MG63 (cell line): ENCODE data around the gene HSF4. TPM values are rescaled to one million over a fixed set of nuclear protein-coding genes. Genes with fewer than 3 reads are reported as not detected.
A peak's percentile ranks its signal among the peaks of the same experiment; 100 is the strongest.

Experiments
- DNase-seq: peaks from one replicate; pipeline ENCODE4 v3.0.0-alpha.2; 2020
- H3K27me3 ChIP-seq: fragments of 250-450 bp; sonication (Bioruptor Pico); 2 replicates; pipeline ENCODE4 v1.5.1; 2020; ENCODE audit warnings: mild to moderate bottlenecking, moderate library complexity
- H3K36me3 ChIP-seq: fragments of 250-450 bp; sonication (Bioruptor Pico); 2 replicates; pipeline ENCODE4 v1.5.1; 2020; ENCODE audit warnings: mild to moderate bottlenecking, moderate library complexity
- H3K4me3 ChIP-seq: fragments of 250-450 bp; sonication (Bioruptor Pico); 2 replicates; pipeline ENCODE4 v1.5.1; 2020; ENCODE audit warnings: mild to moderate bottlenecking, moderate library complexity
- H3K9me3 ChIP-seq: fragments of 250-450 bp; sonication (Bioruptor Pico); 2 replicates; pipeline ENCODE4 v1.5.1; 2020; ENCODE audit warnings: mild to moderate bottlenecking, moderate library complexity
- total RNA-seq: library from RNA; depleted of rRNA; stranded (reverse); fragments of >200 nt; shearing (Covaris generic); gene quantifications from 2 replicates; pipeline ENCODE4 v1.2.3, GENCODE V29; 2014; ENCODE audit warnings: low replicate concordance

Gene HSF4
- total RNA-seq, 1 experiment from 2014 or later = not detected

DNA sequence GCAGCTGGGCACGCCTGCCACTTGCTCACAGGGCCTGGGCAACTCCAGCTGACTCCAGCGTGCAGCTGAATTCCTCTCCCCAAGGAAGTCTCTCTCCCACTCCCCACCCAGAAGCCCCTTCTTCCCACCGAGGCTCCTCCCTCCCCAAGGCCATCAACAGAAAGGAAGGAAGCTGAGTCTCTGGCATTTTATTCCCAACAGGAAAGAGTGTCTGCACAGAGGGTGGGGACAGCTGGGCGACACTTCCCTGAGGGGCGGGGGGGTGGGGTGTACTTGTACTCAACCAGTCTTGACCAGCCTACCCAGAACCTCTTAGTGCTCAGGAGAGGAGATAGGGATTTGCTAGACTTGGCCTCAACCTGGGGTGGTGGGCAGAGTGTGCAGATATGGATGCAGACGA is 25.5 kb downstream of the HSF4 start, which contains the start of gene EXOC3L1:
TSS of gene EXOC3L1 (minus strand) at position 96 of the 400 bp plus-strand sequence. CDS start 460 bp downstream, outside the sequence.
- Histone ChIP-seq H3K9me3 (no peaks in the 10 kb centered on the region), H3K36me3 (peaks cover 10% of the 10 kb centered on the region), H3K27me3 (no peaks in the 10 kb centered on the region), H3K4me3 (no peak within 1 kb of the TSS)
- DNase-seq = no peak

DNA sequence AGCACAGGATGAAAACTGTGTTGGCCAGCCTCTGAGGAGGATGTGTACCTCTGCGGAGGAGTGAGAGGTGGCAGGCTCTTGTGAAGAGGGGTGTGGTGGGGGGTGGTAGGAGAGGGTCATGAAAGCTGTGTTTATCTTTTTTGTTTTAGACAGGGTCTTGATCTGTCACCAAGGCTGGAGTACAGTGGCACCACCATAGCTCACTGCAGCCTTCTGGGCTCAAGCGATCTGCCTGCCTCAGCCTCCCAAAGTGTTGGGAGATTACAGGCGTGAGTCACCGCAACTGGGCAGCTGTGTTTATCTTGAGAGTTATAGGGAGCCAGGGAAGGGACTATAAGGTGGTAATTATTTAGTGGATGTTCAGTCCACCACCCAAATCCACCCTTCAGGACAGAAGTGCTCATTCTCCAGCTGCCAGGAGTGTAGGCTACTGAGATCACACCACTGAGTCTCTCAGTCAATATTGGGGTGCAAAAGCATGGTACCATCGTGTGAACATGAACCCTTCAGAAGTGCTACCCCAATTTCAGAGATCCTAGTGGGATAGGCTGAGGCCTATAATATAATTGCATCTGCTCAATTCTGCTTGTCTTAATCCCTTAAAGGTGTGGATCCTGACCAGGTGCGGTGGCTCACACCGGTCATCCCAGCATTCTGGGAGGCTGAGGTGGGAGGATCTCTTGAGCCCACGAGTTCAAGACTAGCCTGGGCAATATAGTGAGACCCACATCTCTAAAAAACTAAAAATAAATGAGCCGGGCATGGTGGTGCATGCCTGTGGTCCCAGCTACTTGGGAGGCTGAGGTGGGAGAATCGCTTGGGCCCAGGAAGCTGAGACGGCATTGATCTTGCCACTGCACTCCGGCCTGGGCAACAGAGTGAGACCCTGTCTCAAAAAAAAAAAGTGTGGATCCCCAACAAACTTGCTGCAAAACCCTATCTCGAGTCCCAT is 26.2 kb downstream of the HSF4 start:
- Histone ChIP-seq H3K4me3 (no peak overlapping the region), H3K36me3 (peaks cover 16% of the 10 kb centered on the region), H3K27me3 (no peaks in the 10 kb centered on the region), H3K9me3 (no peaks in the 10 kb centered on the region)
- peak; percentile 48 for DNase-seq

DNA sequence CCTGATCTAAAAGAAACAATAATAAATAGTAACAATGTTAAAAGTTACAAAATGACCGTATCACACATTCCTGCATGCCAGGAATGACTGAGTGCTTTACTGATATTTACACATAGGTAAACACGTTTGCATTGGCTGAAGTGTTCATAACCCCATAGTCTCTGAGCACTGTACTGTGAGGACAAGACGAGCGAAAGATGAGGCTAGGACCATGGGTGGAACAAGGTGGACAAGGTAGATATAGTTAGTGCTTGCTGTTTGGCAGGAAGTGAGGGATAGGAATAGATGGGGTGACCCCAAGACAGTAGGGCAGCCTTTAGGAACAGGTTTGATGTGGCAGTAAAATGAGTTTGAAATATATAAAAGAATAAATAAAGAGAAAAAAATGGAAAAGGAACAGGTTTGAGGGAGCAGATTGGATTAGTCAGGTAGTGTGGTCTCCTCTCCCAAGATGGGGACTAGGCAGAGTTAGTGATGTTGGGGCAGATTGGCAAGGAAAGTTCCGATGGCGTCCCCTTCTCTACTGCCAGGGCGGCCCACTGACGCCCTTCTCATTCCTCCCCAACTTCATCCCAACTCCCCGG is 27.0 kb downstream of the HSF4 start:
- Histone ChIP-seq H3K9me3 (no peaks in the 10 kb centered on the region), H3K36me3 (peaks cover 20% of the 10 kb centered on the region), H3K4me3 (peak overlapping the region; percentile 81), H3K27me3 (no peaks in the 10 kb centered on the region)
- no peak for DNase-seq

DNA sequence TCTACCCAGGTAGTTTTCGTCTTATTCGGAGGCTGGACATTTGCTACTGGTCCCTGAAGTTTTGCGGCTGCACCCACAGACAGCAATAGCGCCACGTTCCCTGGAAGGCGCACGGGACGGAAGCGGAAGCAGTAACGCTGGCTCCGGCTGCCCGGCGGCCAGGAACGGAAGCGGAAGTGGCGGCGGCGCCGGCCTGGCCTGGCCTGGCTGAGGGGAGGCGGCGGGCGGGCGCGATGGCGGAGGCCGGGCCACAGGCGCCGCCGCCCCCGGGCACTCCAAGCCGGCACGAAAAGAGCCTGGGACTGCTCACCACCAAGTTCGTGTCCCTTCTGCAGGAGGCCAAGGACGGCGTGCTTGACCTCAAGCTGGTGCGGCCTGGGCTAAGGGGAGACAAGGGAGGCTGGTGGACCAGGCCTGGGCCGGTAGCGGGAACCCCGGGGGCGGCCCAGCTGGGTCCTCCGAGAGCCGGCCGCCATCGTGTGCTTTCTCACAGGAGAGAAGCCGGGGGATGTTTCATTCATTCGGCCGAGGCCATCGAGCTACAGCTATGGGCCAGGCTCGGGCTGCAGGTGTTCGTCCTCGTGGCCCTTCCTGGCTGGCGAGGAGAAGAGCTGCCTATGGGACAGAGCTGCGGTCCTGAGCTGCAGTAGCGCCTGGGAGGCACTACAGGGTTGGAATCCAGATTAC is 27.6 kb downstream of the HSF4 start, which contains the start of gene E2F4:
TSS of gene E2F4 (plus strand) at position 161 of the 687 bp plus-strand sequence. CDS start at position 234, 73 bp downstream.
- H3K27me3 ChIP-seq = no peaks in the 10 kb centered on the region
- no peaks in the 10 kb centered on the region for H3K9me3 ChIP-seq
- H3K4me3 ChIP-seq = peak within 1 kb of the TSS; percentile 81
- DNase-seq = peak; percentile 86
- peaks cover 26% of the 10 kb centered on the region for H3K36me3 ChIP-seq

DNA sequence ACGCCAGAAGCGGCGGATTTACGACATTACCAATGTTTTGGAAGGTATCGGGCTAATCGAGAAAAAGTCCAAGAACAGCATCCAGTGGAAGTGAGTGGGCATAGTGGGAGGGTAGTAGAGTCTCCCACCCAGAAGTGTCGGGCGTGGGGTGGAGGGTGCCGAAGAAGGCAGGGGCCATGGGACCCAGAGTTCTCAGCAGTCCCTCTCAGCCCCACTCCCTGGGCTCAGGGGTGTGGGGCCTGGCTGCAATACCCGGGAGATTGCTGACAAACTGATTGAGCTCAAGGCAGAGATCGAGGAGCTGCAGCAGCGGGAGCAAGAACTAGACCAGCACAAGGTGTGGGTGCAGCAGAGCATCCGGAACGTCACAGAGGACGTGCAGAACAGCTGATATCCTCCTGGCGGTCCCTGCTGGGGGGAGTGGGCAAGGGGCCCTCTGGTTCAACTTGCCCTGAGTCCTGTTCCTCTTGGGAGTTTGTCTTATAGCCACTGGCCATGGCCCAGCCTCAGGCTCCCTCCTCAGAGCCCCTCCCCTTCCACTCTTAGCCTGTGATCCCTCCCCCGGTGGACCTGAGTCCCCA is 28.3 kb downstream of the HSF4 start:
- H3K27me3 ChIP-seq = no peaks in the 10 kb centered on the region
- no peak for DNase-seq
- H3K4me3 ChIP-seq = peak overlapping the region; percentile 81
- peaks cover 28% of the 10 kb centered on the region for H3K36me3 ChIP-seq
- H3K9me3 ChIP-seq = no peaks in the 10 kb centered on the region

DNA sequence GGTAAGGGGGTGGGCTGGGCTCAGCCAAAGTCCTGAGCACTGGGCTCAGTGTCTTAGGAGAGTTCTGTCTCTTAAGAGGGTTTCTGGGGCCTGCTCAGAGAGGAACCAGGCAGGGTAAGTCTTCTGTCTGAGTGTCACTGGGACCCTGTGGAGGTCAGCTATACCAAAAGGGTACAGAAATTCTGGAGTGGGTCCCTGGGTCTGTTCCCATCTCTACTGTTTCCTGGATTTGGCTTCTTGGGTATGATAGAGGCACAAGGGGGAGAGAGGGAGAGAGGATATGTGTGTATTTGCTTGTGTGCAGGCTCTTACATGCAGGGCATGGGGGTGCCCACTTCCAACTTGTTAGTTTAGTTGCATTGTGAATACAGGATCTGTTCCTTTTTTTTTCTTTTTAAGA is 29.0 kb downstream of the HSF4 start:
- Histone ChIP-seq H3K4me3 (peak overlapping the region; percentile 81), H3K9me3 (no peaks in the 10 kb centered on the region), H3K27me3 (no peaks in the 10 kb centered on the region), H3K36me3 (peaks cover 28% of the 10 kb centered on the region)
- no peak for DNase-seq

DNA sequence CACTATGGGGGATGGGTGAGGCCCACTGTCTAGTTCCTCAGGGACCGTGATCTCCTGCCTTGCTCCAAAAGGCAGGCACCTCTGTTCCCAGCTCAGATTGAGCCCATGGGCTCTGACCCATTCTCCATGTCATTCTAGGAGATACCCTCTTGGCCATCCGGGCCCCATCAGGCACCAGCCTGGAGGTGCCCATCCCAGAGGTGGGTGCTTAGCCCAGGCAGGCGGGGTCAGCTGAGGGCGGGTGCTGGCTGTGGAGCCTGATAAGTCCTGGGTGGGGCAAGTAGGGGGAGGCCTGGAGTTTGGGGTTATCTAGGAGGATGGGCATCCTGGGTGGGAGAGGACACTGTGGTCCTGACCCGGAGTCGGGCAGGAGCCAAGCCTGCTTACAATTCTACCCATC is 29.7 kb downstream of the HSF4 start:
- H3K27me3 ChIP-seq = no peaks in the 10 kb centered on the region
- peaks cover 28% of the 10 kb centered on the region for H3K36me3 ChIP-seq
- no peak overlapping the region for H3K4me3 ChIP-seq
- DNase-seq = no peak
- H3K9me3 ChIP-seq = no peaks in the 10 kb centered on the region

DNA sequence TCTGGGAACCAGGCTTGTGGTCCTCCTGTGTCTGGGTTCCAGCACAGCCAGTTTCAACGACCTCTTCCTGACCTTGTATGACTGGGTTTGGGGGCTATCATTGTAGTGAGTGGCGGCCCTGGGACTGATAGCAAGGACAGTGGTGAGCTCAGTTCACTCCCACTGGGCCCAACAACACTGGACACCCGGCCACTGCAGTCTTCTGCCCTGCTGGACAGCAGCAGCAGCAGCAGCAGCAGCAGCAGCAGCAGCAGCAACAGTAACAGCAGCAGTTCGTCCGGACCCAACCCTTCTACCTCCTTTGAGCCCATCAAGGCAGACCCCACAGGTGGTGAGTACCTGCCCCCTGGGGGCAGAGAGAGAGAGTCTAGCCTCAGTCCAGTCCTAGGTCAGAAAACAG is 31.1 kb downstream of the HSF4 start:
- Histone ChIP-seq H3K4me3 (no peak overlapping the region), H3K27me3 (no peaks in the 10 kb centered on the region), H3K9me3 (no peaks in the 10 kb centered on the region), H3K36me3 (peaks cover 28% of the 10 kb centered on the region)
- no peak for DNase-seq

DNA sequence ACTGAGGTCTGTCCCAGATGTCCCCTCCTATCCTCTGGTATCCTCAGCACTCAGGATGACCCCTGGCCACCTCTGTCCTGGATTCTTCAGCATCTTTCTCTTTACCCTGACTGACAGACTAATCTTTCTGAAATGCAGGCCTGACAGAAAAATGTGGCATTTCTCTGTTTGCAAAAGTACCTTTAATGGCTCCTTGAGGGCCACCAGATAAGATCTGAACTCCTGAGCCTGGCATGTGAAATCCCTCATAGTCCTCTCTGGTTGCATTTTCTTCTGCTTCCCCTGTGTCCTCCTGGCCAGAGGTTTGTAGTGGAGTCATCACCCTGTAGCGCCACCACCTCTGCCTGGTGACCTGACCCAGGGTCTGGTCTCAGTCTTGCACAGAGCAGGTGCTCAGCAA is 32.3 kb downstream of the HSF4 start:
- peaks cover 28% of the 10 kb centered on the region for H3K36me3 ChIP-seq
- no peaks in the 10 kb centered on the region for H3K27me3 ChIP-seq
- H3K9me3 ChIP-seq = no peaks in the 10 kb centered on the region
- DNase-seq = no peak
- no peak overlapping the region for H3K4me3 ChIP-seq

DNA sequence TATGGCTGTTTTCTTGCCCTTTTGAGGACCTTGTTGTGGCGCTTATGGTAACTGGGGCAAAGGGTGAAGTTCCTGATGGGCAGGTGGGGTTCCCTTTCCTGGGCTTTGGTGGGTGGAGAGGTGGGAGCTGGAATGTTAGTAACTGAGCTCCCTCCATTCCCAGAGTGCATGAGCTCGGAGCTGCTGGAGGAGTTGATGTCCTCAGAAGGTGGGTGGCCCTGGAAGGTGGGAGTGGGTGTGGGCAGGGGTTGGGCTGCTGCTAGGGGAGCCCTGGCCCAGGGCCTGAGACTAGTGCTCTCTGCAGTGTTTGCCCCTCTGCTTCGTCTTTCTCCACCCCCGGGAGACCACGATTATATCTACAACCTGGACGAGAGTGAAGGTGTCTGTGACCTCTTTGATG is 33.2 kb downstream of the HSF4 start:
- H3K36me3 ChIP-seq = peaks cover 28% of the 10 kb centered on the region
- no peak overlapping the region for H3K4me3 ChIP-seq
- DNase-seq = no peak
- H3K9me3 ChIP-seq = no peaks in the 10 kb centered on the region
- H3K27me3 ChIP-seq = no peaks in the 10 kb centered on the region

DNA sequence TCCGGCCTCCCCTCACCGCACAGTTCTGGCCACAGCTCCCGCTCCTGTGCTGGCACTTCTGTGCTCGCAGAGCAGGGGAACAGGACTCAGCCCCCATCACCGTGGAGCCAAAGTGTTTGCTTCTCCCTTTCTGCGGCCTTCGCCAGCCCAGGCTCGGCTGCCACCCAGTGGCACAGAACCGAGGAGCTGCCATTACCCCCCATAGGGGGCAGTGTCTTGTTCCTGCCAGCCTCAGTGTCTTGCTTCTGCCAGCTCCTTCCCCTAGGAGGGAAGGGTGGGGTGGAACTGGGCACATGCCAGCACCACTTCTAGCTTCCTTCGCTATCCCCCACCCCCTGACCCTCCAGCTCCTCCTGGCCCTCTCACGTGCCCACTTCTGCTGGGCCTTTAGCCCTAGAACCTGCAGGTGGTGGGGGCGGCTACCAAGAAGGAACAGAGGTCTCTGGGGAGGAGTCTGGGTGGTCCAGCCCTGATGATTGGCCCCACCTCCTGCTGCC is 33.7 kb downstream of the HSF4 start:
- no peaks in the 10 kb centered on the region for H3K27me3 ChIP-seq
- no peaks in the 10 kb centered on the region for H3K9me3 ChIP-seq
- no peak for DNase-seq
- H3K36me3 ChIP-seq = peaks cover 28% of the 10 kb centered on the region
- H3K4me3 ChIP-seq = no peak overlapping the region

DNA sequence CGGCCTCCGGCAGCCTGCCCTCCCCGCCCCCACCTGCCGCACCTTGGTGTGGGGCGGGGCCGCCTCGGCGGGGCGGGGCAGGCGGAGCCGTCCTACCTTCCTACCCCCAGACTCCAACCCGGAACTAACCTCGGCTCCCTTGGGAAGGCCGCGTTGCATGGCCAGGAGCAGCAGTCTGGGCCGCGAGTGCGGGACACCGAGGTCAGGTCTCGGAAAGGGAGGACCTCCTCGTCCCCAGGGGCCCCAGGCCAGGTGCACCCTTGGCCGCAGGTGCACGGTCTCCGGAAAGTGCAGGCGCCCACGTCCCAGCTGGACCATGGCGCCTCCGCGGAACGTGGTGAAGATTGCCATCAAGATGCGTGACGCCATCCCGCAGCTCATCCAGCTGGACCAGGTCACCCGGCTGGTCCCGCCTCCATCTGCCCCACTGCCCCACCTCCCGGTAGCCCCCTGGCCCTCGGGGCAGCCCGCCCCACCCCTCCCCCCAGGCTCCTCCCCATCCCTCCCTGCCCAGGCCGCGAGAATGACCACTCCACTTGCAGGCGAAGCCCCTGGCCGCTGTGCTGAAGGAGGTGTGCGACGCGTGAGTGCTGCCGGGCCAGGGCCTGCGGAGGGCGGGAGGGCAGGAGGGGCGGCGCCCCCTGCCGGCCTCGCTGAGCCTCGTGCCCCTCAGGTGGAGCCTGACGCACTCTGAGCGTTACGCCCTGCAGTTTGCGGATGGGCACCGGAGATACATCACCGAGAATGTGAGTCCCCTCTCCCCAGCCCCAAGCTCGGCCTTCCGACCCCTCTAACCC is 34.7 kb downstream of the HSF4 start, which contains the start of gene ELMO3:
TSS of gene ELMO3 (plus strand) at position 121 of the 797 bp plus-strand sequence. CDS start at position 317, 196 bp downstream.
- Histone ChIP-seq H3K27me3 (no peaks in the 10 kb centered on the region), H3K36me3 (peaks cover 25% of the 10 kb centered on the region), H3K9me3 (no peaks in the 10 kb centered on the region), H3K4me3 (no peak within 1 kb of the TSS)
- DNase-seq = no peak

DNA sequence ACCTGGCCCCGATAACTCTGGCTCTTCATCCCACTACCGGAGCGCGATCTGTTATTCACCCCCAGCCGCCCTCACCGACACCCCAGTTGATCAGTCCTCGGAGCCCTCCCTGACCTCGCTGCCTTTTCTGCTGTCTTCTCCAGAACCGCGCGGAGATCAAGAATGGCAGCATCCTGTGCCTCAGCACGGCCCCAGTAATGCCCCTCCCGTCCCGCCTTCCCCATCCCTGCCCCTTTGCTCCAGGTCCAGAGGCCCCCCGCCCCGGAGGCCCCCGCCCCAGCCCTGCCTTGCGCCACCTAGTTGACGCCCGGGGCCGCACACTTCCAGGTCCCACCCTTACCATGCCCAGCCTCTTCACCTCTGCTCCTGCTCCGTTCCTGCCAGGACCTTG is 35.3 kb downstream of the HSF4 start:
- Histone ChIP-seq H3K36me3 (peaks cover 21% of the 10 kb centered on the region), H3K27me3 (no peaks in the 10 kb centered on the region), H3K9me3 (no peaks in the 10 kb centered on the region), H3K4me3 (no peak overlapping the region)
- DNase-seq = no peak

DNA sequence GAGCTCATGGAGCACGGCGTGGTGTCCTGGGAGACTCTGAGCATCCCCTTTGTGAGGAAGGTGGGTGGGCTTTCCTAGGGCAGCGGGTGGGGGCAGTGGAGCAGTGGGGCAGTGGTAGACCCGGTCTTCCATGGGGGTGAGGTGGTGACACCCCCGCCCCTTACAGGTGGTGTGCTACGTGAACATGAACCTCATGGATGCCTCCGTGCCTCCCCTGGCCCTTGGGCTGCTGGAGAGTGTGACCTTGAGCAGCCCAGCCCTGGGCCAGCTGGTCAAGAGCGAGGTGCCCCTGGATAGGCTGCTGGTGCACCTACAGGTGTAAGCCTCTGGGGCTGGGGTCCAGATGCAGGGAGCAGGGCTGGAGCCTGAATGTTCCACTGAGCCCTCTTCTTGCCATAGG is 35.9 kb downstream of the HSF4 start:
- Histone ChIP-seq H3K4me3 (no peak overlapping the region), H3K27me3 (no peaks in the 10 kb centered on the region), H3K36me3 (peaks cover 15% of the 10 kb centered on the region), H3K9me3 (no peaks in the 10 kb centered on the region)
- no peak for DNase-seq

DNA sequence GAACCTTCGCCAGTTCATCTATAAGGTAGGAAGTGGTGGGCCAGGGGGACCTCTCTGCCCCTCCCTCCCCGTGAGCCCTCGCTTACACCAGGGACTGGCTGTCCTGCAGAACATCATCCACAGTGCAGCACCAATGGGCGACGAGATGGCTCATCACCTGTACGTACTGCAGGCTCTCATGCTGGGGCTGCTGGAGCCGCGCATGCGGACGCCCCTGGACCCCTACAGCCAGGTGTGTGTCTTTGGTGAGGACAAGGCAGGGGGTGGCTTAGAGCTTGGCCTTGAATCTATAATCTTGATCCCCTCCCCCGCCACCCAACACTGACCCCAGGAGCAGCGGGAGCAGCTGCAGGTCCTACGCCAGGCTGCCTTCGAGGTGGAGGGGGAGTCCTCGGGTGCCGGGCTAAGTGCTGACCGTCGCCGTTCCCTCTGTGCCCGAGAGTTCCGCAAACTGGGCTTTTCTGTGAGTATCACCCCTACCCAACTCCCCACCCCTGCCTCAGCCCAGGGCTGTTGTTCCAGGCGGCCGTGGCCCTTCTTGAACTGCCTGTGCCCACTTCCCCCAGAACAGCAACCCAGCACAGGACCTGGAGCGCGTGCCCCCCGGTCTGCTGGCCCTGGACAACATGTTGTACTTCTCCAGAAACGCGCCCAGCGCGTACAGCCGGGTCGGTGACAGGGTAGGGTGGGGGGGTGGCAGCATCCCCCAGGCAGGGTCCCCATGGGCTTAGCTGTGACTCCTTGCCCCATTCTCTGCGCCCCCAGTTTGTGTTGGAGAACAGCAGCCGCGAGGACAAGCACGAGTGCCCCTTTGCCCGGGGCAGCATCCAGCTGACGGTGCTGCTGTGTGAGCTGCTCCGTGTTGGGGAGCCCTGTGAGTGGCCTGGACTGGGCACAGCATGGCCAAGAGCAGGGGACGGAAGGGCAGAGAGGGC is 37.1 kb downstream of the HSF4 start:
- DNase-seq = no peak
- peaks cover 6% of the 10 kb centered on the region for H3K36me3 ChIP-seq
- no peaks in the 10 kb centered on the region for H3K27me3 ChIP-seq
- H3K9me3 ChIP-seq = no peaks in the 10 kb centered on the region
- H3K4me3 ChIP-seq = no peak overlapping the region
